ENCODE results near the gene NBPF3.

The NBPF3 gene

DNA sequence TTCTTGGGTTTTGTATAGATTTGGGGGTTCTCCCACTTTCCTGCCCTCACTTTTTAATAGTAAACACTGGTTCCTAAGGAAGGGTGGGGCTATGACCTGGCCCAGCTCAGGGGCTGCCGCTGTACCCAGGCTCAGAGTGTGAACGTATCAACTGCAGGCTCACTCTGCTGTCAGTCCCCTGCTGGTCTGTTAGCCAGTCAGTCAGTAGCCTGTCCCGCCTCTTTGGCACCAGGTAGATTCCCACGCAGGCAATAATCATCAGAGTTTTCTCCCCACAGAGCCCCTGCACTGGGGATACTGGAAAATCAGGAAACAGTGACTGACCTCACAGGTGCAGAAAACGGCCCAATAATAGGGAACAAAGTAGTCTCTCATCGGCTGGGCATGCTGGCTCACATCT lies 54.3 kb downstream of the NBPF3 start:
- DNase-seq (ENCODE audit: low spot score), result no peak

DNA sequence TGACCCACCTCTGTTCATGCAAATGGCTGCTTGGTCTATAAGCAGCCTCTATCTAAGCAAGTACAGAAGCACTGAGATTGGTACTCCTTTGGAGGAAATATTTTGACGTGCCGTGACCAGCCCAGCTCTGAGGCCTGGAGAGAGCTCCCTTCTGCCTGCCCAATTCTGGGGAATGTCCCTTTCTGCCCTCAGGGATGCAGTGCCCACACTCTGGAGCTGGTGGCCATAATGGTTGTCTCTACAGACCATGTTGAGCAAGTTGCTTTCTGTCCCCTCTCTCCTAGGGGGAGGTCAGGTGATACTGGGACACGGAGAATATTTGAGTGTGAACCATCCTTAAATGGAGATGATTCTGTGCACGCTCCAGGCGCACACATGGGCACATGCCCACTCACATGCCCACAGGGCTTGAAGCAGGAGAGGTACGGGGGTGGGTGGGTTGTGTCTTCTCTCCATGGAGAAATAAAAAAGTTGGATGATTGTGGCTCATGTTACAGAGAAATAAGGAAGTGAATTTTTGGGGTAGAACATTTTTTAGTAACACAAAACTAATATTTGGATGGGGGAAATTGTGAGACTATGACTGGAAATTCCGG lies 55.4 kb downstream of the NBPF3 start:
- no peak for DNase-seq (ENCODE audit: low spot score)

DNA sequence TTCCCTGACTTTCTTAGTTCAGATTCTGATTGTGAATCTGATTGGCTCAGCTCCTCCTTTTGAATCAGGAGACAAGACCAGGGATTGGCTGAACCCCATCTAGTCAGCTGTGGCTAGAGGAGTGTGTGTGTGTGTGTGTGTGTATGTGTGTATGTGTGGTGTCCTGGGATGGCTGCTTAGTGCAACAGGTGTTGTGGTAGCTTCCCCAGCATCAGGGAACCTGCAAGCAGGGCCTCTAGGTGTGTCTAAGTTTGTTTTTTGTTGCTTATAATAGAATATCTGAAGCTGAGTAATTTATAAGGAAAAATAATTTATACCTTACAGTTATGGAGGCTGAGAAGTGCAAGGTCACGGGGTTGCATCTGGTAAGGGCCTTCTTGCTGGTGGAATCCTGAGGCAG lies 56.1 kb downstream of the NBPF3 start:
- DNase-seq (ENCODE audit: low spot score), result no peak

- DNase-seq (ENCODE audit: low spot score), result no peak
These were observed 56.9 kb downstream of the NBPF3 start for GRCh38 chr1:21496886-21497285.

DNA sequence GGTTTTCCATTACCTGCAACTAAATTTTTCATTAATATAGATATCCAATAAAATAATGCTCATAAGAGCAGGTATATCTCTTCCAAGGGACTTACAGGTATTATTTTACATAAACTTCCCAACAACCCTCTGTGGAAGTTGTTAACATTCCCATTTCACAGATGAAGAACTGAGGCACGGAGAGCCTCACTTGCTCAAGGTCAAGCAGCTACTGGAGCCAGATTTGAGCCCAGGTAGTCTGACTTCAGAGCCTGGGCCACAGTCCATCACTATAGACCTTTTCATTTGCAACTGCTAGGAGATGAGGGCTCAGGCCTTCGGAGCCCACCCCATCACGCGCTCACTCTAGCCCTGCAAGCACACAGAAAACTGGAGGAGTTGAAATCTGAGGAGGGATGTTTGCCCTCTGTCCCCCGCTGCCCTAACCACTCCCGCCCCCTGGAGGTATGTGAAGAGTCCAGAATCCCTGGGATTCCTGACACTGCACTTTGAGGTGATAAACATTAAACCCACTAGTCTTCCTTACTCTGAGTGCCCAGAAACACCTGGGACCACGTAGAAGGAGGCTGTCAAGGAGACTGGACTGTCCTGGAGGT lies 57.6 kb downstream of the NBPF3 start:
- no peak for DNase-seq (ENCODE audit: low spot score)

- DNase-seq (ENCODE audit: low spot score), result no peak
These were observed 59.5 kb downstream of the NBPF3 start for GRCh38 chr1:21499283-21499950.

DNA sequence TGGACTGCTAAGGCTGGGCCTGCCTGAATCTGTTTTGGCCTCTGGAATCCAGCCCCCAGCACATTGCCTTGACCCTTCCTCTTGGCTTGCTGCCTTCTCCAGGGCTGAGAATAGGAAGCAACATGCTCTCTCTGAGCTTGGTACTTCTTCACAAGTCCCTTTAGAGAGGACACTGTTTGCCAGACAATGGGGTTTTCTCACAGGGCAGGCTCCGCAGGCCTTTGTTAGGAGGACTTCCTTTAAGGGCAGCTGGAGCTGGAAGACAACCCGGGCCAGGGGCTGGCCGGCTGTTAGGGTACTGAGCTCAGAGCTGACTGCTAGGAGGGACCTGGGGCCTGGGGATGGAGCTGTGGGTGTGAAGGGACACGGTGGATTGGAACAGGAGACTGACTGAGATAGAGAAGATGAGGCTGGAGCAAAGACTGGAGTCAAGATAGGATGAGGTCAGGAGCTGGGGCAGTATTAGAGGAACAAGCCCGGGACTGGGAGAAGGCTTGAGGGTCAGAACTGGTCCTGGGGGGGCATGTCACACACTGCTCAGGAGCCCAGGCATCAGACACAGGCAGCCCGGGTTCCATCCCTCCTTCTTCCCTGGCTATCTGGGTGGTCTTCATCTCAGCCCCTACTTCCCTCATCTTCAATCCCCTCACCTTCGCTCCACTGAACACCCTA lies 63.9 kb downstream of the NBPF3 start:
- DNase-seq (ENCODE audit: low spot score), result no peak

- DNase-seq (ENCODE audit: low spot score), result no peak
These were observed 66.9 kb downstream of the NBPF3 start for GRCh38 chr1:21506804-21507203.

GRCh38 chr1:21507511-21508270 lies 67.8 kb downstream of the NBPF3 start:
- DNase-seq (ENCODE audit: low spot score), result no peak

- peak; percentile 8 for DNase-seq (ENCODE audit: low spot score)
These were observed 68.8 kb downstream of the NBPF3 start for GRCh38 chr1:21508580-21509350.

DNA sequence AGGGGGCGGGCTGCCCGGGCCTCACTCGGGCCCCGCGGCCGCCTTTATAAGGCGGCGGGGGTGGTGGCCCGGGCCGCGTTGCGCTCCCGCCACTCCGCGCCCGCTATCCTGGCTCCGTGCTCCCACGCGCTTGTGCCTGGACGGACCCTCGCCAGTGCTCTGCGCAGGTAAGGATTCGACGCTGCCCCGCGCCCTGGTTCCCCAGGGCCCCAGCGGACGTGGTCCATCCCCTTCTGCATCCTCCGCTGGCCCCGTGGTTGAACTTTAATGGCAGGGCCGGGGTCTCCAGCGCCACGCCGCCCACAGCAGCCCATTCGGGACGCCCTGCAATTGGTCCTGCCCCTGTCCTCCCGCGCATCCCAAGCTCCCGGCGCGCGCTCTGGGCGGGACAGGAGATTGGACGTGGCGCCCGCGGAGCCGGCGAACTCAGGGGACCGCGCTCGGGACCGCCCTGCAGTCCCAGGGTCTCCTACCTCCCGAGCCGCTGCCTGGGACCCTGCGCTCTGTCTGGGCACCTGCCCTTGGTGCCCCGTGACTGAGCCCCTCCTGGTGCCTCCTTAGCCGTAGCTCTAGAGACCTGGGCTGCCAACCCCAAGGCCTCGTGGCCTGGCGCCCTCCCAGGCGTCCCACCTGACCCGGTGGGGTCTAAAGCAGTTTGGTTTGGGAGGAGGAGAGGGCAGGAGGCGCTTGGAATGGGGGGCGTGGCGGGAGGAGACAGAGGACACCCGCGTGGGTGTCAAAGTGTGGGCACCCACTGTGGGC lies 69.6 kb downstream of the NBPF3 start, which contains the start of gene ALPL:
Gene ALPL, plus strand, starts transcription at position 73 of the 762 bp plus-strand sequence. CDS start 44,659 bp downstream, outside the sequence.
- DNase-seq (ENCODE audit: low spot score), result no peak

GRCh38 chr1:21510113-21510493 lies 70.2 kb downstream of the NBPF3 start:
- DNase-seq (ENCODE audit: low spot score), result no peak

DNA sequence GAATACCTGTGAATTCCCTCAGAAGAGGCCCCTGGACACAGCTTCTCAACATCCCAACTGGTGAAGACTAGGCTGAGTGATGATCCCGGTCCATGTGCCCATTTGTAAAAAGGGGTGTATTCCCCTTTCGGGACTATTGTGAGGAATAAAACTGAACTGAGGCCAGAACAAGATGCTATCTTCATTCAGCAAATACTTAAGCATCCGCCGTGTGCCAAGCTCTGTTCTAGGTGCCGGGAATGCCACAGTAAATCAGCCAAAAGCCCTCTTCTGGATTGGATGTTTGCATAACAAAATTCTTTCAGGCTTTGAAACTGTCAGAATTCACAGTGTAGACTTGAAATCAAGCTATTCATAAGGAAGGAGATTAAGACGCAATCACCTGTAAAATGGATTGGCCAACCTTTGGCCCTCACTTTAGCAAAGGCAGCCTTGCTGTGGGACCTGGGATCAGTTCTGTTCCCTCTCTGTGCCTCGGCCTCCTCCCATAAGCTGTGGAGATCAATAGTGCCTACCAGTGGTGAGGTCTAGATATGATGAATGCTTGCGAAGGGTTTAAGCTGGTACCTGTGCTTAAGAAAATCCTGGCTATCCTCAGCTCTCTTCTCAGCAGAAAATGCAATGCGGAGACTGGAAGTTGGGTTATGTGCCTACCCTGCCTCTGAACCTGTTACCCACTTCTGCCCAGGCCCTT lies 71.1 kb downstream of the NBPF3 start:
- no peak for DNase-seq (ENCODE audit: low spot score)

DNA sequence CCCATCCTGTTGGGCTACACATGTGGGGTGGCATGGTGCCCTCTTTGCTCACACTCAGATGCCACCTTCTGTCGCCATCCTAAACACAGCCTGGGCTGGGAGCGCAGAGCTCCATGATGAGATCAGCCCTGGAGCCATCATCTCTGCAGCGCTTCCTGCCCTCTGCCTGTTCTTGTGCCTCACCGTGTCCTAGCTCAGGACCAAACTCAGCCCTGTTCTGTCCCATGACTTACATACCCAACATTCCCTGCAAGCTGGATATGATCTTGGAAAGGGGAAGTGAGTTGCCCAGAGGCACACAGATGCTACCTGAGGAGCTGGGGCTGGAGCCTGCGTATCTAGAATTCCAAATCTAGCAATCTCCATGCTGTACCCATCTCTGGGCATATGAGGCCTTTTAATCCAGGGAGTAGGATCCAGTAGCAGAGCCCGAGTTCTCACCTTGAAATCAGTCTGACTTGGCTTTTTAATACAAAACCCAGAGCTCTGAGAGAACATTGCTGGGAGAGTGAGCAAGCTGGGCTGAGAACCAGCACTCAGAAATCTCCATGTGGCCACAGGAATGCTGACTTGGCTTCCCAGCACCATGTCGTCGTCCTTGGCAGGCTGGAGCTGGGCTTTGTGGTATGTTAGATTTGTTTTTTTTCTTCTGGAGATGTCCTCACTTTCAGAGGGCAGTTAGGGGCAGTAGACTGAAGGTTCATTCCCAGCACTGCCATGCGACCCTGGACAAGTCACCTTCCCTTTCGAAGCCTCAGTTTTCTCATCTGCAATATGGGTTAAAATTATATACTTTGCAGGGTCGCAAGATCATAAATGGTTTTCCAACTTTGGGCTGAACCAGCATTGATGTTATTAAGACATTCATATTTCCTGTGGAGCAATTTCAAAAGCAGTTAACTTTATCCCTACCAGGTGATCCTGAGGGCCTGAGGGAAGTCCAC lies 71.9 kb downstream of the NBPF3 start:
- no peak for DNase-seq (ENCODE audit: low spot score)

DNA sequence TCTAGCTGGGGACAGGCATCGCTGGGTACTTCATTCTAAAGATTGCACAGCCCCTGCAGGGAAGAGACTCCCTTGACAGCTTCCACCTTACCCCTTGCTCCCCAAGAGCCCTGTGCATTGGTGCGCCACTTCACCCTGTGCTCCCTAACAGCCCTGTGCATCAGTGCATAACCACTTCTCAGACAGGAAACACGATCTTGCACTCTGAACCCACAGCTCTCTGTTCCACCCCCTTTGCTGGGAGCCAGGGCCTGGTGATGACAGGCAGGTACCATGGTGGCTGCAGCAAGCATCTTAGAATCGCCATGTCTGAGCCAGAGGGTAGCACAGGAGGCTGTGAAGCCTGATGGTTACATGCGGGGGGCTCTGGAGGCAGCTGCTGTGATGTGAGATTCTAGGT lies 74.3 kb downstream of the NBPF3 start:
- DNase-seq (ENCODE audit: low spot score), result no peak

DNA sequence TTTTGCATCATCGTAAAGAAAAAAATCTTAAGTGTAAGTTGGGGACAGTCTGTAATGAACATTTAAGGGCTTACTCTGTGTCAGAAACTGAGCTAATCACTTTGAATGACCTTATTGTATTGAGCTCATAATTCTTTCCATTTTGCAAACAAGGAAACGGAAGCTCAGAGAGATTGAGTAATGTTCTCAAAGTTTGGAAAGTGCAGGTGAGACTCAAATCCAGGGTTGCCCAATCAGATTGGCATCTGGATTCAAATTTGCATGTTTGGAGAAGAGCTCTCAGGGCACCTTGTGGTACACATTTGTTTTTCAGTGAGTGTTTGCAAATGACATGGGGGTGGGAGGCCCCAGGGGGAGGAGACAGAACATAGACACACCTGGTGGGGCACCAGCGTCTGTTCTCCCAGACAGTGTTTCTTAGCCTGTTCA lies 77.2 kb downstream of the NBPF3 start:
- DNase-seq (ENCODE audit: low spot score), result no peak

DNA sequence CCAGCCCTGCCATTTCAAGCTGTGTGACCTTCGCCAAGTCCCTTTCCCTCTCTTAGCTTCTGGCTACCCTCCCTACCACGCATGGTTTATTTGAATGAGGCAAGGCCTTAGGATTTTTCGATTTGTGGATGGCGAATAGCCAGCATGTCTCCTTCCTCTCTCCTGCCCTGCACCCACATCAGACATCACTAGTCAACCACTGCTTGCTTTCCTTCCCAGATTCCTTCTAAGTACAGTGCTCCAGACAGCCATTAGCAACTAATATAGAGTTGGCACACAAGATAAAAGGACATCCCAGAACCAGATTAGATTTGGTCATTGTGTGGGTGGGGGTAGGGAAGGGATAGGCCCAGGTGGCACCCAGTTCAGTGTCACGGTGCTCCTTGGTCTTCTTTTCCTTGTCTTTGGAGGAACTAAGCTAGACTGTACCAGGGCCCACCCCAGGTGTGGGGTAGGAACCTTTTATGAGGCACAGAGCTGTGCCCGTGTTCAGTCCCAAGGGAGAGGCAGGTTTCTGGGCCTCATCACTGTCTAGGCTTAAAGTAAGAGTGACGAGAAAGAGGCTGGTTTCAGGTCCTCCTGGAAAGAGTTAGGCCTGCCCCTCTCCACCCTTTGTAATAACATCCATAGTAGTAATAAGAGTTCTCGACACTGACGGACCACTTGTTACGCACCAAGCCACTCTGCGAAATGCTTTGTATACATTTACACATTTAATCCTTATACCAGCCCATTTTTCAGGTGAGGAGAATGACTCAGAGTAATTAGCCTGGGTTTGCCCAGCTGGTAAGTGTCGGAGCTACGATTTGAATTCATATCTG lies 77.9 kb downstream of the NBPF3 start:
- DNase-seq (ENCODE audit: low spot score), result no peak
